HUES64 (cell line): ENCODE data around the gene NDUFA11.
"Not testable (repeated sequence)": the region's sequence is repeated elsewhere in the genome, so short reads cannot be mapped to it uniquely, and the experiment has no call there.

Source experiments
- H3K27ac ChIP-seq: 2 replicates; pipeline ENCODE4 v1.7.0; 2013; ENCODE audit warnings: low read depth, low read length, inconsistent platforms
- H3K27me3 ChIP-seq: 2 replicates; pipeline ENCODE4 v1.6.1; 2013; ENCODE audit warnings: mild to moderate bottlenecking, low read length; ENCODE audit not compliant: insufficient read depth
- H3K36me3 ChIP-seq: 2 replicates; pipeline ENCODE4 v1.6.1; 2013; ENCODE audit warnings: mild to moderate bottlenecking, low read length; ENCODE audit not compliant: insufficient read depth
- H3K4me1 ChIP-seq: 2 replicates; pipeline ENCODE4 v1.6.1; 2013; ENCODE audit warnings: mild to moderate bottlenecking, low read length, moderate library complexity; ENCODE audit not compliant: insufficient read depth
- H3K4me3 ChIP-seq: 2 replicates; pipeline ENCODE4 v1.5.1; 2013; ENCODE audit warnings: mild to moderate bottlenecking, low read length, moderate library complexity
- H3K9ac ChIP-seq: 2 replicates; pipeline ENCODE4 v1.6.1; 2013; ENCODE audit warnings: mild to moderate bottlenecking, low read depth, low read length
- H3K9me3 ChIP-seq: 2 replicates; pipeline ENCODE4 v1.6.1; 2013; ENCODE audit warnings: low read depth, low read length; ENCODE audit not compliant: insufficient read depth
- WGBS: fragments of 150-250, 120-280 bp; methylation state at CpG from one replicate; pipeline ENCODE4 v1.1.7; 2013; ENCODE audit warnings: missing lambda C conversion rate; 5-methylcytosine and 5-hydroxymethylcytosine counted together

Gene NDUFA11

GRCh38 chr19:5867201-5868136, 36.1 kb downstream of the NDUFA11 start:
- no peak overlapping the region for H3K4me3 ChIP-seq
- H3K9ac ChIP-seq: no peak overlapping the region
- no peaks in the 10 kb centered on the region for H3K4me1 ChIP-seq
- H3K9me3 ChIP-seq: no peaks in the 10 kb centered on the region
- no peaks in the 10 kb centered on the region for H3K27me3 ChIP-seq
- H3K36me3 ChIP-seq: no peaks in the 10 kb centered on the region
- H3K27ac ChIP-seq: no peak overlapping the region
- WGBS: 88% methylated on average over 31 of the region's 31 CpGs

- WGBS: 94% methylated on average over 11 of the region's 11 CpGs
These were observed 37.8 kb downstream of the NDUFA11 start for GRCh38 chr19:5865772-5866171.

GRCh38 chr19:5864725-5865486, 38.7 kb downstream of the NDUFA11 start:
- no peaks in the 10 kb centered on the region for H3K4me1 ChIP-seq
- H3K4me3 ChIP-seq: no peak overlapping the region
- WGBS: 95% methylated on average over 14 of the region's 14 CpGs
- no peaks in the 10 kb centered on the region for H3K27me3 ChIP-seq
- no peaks in the 10 kb centered on the region for H3K9me3 ChIP-seq
- H3K27ac ChIP-seq: no peak overlapping the region
- no peak overlapping the region for H3K9ac ChIP-seq
- H3K36me3 ChIP-seq: no peaks in the 10 kb centered on the region

More at GRCh38 chr19:5865772-5866171, 37.8 kb downstream of the NDUFA11 start:
- H3K27me3 ChIP-seq: no peaks in the 10 kb centered on the region
- no peak overlapping the region for H3K27ac ChIP-seq
- no peaks in the 10 kb centered on the region for H3K36me3 ChIP-seq
- no peak overlapping the region for H3K4me3 ChIP-seq
- H3K4me1 ChIP-seq: no peaks in the 10 kb centered on the region
- H3K9ac ChIP-seq: no peak overlapping the region
- no peaks in the 10 kb centered on the region for H3K9me3 ChIP-seq

GRCh38 chr19:5864013-5864720, 39.4 kb downstream of the NDUFA11 start:
- 95% methylated on average over 9 of the region's 9 CpGs for WGBS
- H3K9ac ChIP-seq: no peak overlapping the region
- no peak overlapping the region for H3K27ac ChIP-seq
- no peaks in the 10 kb centered on the region for H3K36me3 ChIP-seq
- no peaks in the 10 kb centered on the region for H3K4me1 ChIP-seq
- H3K27me3 ChIP-seq: no peaks in the 10 kb centered on the region
- H3K4me3 ChIP-seq: no peak overlapping the region
- H3K9me3 ChIP-seq: no peaks in the 10 kb centered on the region

GRCh38 chr19:5863030-5863665, 40.4 kb downstream of the NDUFA11 start:
- H3K27ac ChIP-seq: no peak overlapping the region
- H3K9me3 ChIP-seq: no peaks in the 10 kb centered on the region
- no peak overlapping the region for H3K4me3 ChIP-seq
- no peak overlapping the region for H3K9ac ChIP-seq
- H3K36me3 ChIP-seq: no peaks in the 10 kb centered on the region
- WGBS: 87% methylated on average over 11 of the region's 11 CpGs
- no peaks in the 10 kb centered on the region for H3K4me1 ChIP-seq
- H3K27me3 ChIP-seq: no peaks in the 10 kb centered on the region

GRCh38 chr19:5857203-5858081, 46.1 kb downstream of the NDUFA11 start:
- Histone ChIP-seq H3K4me3 (no peak overlapping the region), H3K36me3 (no peaks in the 10 kb centered on the region), H3K27ac (no peak overlapping the region), H3K9ac (no peak overlapping the region), H3K4me1 (no peaks in the 10 kb centered on the region), H3K27me3 (peaks cover 4% of the 10 kb centered on the region; the same call in 1 of the 2 replicates), H3K9me3 (no peaks in the 10 kb centered on the region)
- 91% methylated on average over 18 of the region's 18 CpGs for WGBS

- H3K4me1 ChIP-seq, H3K9me3 ChIP-seq, H3K27me3 ChIP-seq, H3K4me3 ChIP-seq, H3K36me3 ChIP-seq, H3K27ac ChIP-seq, H3K9ac ChIP-seq: not testable (repeated sequence)
- WGBS: 90% methylated on average over 9 of the region's 9 CpGs
These were observed 48.4 kb downstream of the NDUFA11 start for GRCh38 chr19:5855151-5855550.

- H3K4me1 ChIP-seq, H3K9ac ChIP-seq, H3K9me3 ChIP-seq, H3K36me3 ChIP-seq, H3K27ac ChIP-seq, H3K27me3 ChIP-seq, H3K4me3 ChIP-seq: not testable (repeated sequence)
- 92% methylated on average over 10 of the region's 10 CpGs for WGBS
These were observed 49.5 kb downstream of the NDUFA11 start for GRCh38 chr19:5854121-5854520.

- Histone ChIP-seq H3K9me3 (0 out of 2 replicates have a peak, but pooled peaks cover 3% of the 10 kb centered on the region), H3K36me3 (no peaks in the 10 kb centered on the region), H3K27me3 (0 out of 2 replicates have a peak, but pooled peaks cover under 1% of the 10 kb centered on the region), H3K4me3 (no peak within 1 kb of the TSS), H3K27ac (no peak within 1 kb of the TSS), H3K9ac (no peak within 1 kb of the TSS), H3K4me1 (no peaks in the 10 kb centered on the region)
- WGBS: 88% methylated on average over 10 of the region's 10 CpGs
These were observed 52.3 kb downstream of the NDUFA11 start, which contains the start of gene FUT3 for GRCh38 chr19:5851302-5851701. TSS of gene FUT3 (minus strand) at chr19:5851449.

GRCh38 chr19:5850743-5851293, 52.8 kb downstream of the NDUFA11 start:
- no peaks in the 10 kb centered on the region for H3K27me3 ChIP-seq
- H3K4me1 ChIP-seq: no peaks in the 10 kb centered on the region
- H3K27ac ChIP-seq: no peak overlapping the region
- no peaks in the 10 kb centered on the region for H3K36me3 ChIP-seq
- no peak overlapping the region for H3K4me3 ChIP-seq
- 0 out of 2 replicates have a peak, but pooled peaks cover 3% of the 10 kb centered on the region for H3K9me3 ChIP-seq
- H3K9ac ChIP-seq: no peak overlapping the region
- 86% methylated on average over 5 of the region's 5 CpGs for WGBS
